GM12872 (cell line): Measurements from ENCODE around the gene TTLL13.

Experiments used
- CTCF ChIP-seq: IDR thresholded peaks from 3 replicates; pipeline ENCODE4 v1.5.1; 2011; ENCODE audit warnings: low read depth, mild to moderate bottlenecking, low read length, moderate library complexity; ENCODE audit not compliant: insufficient read depth

TTLL13 gene

GRCh38 chr15:90266061-90266431, 16.7 kb downstream of the TTLL13 start:
- no peak for TF ChIP-seq CTCF

- no peak for TF ChIP-seq CTCF
These were observed 17.1 kb downstream of the TTLL13 start for GRCh38 chr15:90266485-90266884.

GRCh38 chr15:90268415-90268814, 19.1 kb downstream of the TTLL13 start:
- TF ChIP-seq CTCF: no peak

GRCh38 chr15:90270502-90271150, 21.3 kb downstream of the TTLL13 start:
- TF ChIP-seq CTCF: no peak

- no peak for TF ChIP-seq CTCF
These were observed 22.3 kb downstream of the TTLL13 start for GRCh38 chr15:90271459-90272166.

GRCh38 chr15:90286678-90287077, 37.3 kb downstream of the TTLL13 start:
- TF ChIP-seq CTCF: peak; percentile 61

GRCh38 chr15:90287101-90287500, 37.7 kb downstream of the TTLL13 start:
- no peak for TF ChIP-seq CTCF
